Stomach (tissue), 9 donors: ENCODE measurements around the gene CCND2. TPM values are rescaled to one million over a fixed set of nuclear protein-coding genes. Genes with fewer than 3 reads are reported as not detected.
A peak's percentile ranks its signal among the peaks of the same experiment; 100 is the strongest.

Source experiments
- DNase-seq, 2 donors: peaks; one replicate each; pipeline versions ENCODE4 v3.0.0 to v3.0.0-alpha.2; 2013 to 2019
- H3K27ac ChIP-seq, 5 donors: fragments of 200-600 bp in 4 of 5; sonication (generic) in 4 of 5; one replicate each; pipeline ENCODE4 v1.5.1; 2013 to 2019; ENCODE audit warnings: mild to moderate bottlenecking in 1 of 5, moderate library complexity in 1 of 5
- H3K27me3 ChIP-seq, 3 donors: fragments of 200-600 bp; sonication (generic); one replicate each; pipeline ENCODE4 v1.5.1; 2017 to 2019; ENCODE audit warnings: mixed run types in 1 of 3
- H3K36me3 ChIP-seq, 4 donors: fragments of 200-600 bp; sonication (generic); 1 replicate in 3 of 4; 2 replicates in 1 of 4; pipeline ENCODE4 v1.5.1; 2016 to 2019
- H3K4me1 ChIP-seq, 4 donors: fragments of 200-600 bp; sonication (generic); one replicate each; pipeline ENCODE4 v1.5.1; 2016 to 2019
- H3K4me3 ChIP-seq, 4 donors: fragments of 200-600 bp; sonication (generic) in 3 of 4; one replicate each; pipeline ENCODE4 v1.5.1; 2016 to 2019; ENCODE audit warnings: mild to moderate bottlenecking in 1 of 4
- H3K9me3 ChIP-seq, 4 donors: fragments of 200-600 bp; sonication (generic); one replicate each; pipeline ENCODE4 v1.5.1; 2016 to 2019
- EP300 ChIP-seq: sonication (generic); formaldehyde crosslinking; IDR thresholded peaks from one replicate; pipeline ENCODE4 v1.6.1; 2017; ENCODE audit warnings: antibody characterized with exemption
- POLR2A ChIP-seq, 4 donors: fragments of 450-650 bp; IDR thresholded peaks; one replicate each; pipeline ENCODE4 v1.6.1; 2016; ENCODE audit warnings: antibody characterized with exemption in 4 of 4, control low read depth in 2 of 4, mild to moderate bottlenecking in 1 of 4, moderate library complexity in 1 of 4
- POLR2AphosphoS5 ChIP-seq, 3 donors: sonication (generic); formaldehyde crosslinking; IDR thresholded peaks; one replicate each; pipeline ENCODE4 v1.6.1; 2016; ENCODE audit warnings: antibody characterized with exemption in 3 of 3
- WGBS, 5 donors: extraction: QIAGEN DNeasy Blood & Tissue Kit in 3 of 5; methylation state at CpG; one replicate each; pipeline versions ENCODE4 v1.1.5 to v1.1.7; 2013 to 2018; 5-methylcytosine and 5-hydroxymethylcytosine counted together
- intact Hi-C: fragments of 100-400 bp; cut with DNase I; formaldehyde crosslinking; loops from one replicate; pipeline ENCODE4 v1.15.1; 2023; ENCODE audit warnings: low total_unique reads
- polyA plus RNA-seq, 3 donors: library from polyadenylated mRNA; stranded (reverse); fragments of 200-250 nt; gene quantifications; one replicate each; pipeline ENCODE4 v1.2.3, GENCODE V29; 2013
- total RNA-seq, 5 donors: library from RNA; depleted of rRNA; stranded (reverse); fragments of >200 nt; gene quantifications; one replicate each; pipeline versions ENCODE4 v1.1.0 to v1.2.3, GENCODE V29; 2014 to 2016
- TF ChIP-seq, protein P1 (sequence below), 7 experiments: fragments of 450-650 bp in 4 of 7; fragments of 200-600 bp in 3 of 7; sonication (generic) in 3 of 7; IDR thresholded peaks; one replicate each; pipeline ENCODE4 v1.5.1; 2016 to 2019; ENCODE audit warnings: antibody characterized with exemption in 7 of 7, control low read depth in 2 of 7, mild to moderate bottlenecking in 1 of 7
- donor health status: healthy with polysubstance abuse.
- donor health status: Bipolar disorder and iron deficiency.
- donor health status: healthy.

Gene CCND2
- total and polyA plus RNA-seq, 8 donors: 5.5 to 89.0 (median 28.1) TPM

DNA sequence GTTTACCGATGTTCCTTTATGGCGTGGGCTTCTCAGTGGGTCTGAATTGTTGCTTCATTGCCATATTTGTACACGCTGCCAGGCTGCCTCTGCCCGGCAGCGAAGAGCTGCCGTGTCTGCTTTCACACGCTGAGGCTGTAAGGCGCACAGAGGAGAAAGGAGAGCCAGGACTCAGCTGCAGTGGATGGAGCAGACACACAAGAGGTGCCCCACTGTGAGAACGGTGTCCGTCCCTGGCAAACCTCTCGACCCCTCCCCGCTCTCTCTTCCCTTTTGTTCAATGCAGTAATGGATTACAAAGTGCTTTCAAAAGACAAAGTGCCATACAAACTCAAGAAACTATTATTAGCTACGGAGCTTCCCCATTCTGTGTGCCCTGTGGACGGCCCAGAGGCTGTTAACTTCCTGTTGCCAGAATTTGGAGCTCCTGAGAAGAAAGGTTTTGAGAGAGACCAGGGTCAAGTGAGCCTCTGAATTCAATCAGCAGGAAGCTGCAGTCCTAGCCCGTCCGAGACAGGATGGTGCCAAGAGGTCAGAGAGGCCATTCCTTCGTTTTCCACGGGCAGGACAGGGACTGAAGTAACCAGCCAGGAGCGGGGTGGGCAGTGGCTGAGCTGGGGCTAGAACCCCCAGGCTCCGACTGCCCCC, 15.8 kb downstream of the CCND2 start:
- intact Hi-C loops: no loop called here
- 55 to 74% (median 59%) methylated on average over 20 of the region's 20 CpGs for WGBS, 5 donors
- H3K4me3 ChIP-seq: peak overlapping the region in 1 of 4 donors; percentile 15
- TF ChIP-seq POLR2AphosphoS5 (IDR thresholded peaks at IDR 0.05): no peak
- no peak for TF ChIP-seq POLR2A (IDR thresholded peaks at IDR 0.05)
- no peak for TF ChIP-seq EP300
- TF ChIP-seq, protein P1, sequence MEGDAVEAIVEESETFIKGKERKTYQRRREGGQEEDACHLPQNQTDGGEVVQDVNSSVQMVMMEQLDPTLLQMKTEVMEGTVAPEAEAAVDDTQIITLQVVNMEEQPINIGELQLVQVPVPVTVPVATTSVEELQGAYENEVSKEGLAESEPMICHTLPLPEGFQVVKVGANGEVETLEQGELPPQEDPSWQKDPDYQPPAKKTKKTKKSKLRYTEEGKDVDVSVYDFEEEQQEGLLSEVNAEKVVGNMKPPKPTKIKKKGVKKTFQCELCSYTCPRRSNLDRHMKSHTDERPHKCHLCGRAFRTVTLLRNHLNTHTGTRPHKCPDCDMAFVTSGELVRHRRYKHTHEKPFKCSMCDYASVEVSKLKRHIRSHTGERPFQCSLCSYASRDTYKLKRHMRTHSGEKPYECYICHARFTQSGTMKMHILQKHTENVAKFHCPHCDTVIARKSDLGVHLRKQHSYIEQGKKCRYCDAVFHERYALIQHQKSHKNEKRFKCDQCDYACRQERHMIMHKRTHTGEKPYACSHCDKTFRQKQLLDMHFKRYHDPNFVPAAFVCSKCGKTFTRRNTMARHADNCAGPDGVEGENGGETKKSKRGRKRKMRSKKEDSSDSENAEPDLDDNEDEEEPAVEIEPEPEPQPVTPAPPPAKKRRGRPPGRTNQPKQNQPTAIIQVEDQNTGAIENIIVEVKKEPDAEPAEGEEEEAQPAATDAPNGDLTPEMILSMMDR (IDR thresholded peaks at IDR 0.05): no peak
- peaks cover 4 to 66% (median 55%) of the 10 kb centered on the region in 4 donors for H3K36me3 ChIP-seq
- H3K9me3 ChIP-seq: no peaks in the 10 kb centered on the region
- H3K27ac ChIP-seq: peak overlapping the region in 4 of 5 donors; percentile 34 to 82 (median 68)
- H3K27me3 ChIP-seq: no peaks in the 10 kb centered on the region
- H3K4me1 ChIP-seq: peaks cover 11 to 82% (median 46%) of the 10 kb centered on the region in 4 donors
- DNase-seq: peak in 1 of 2 donors; percentile 37

DNA sequence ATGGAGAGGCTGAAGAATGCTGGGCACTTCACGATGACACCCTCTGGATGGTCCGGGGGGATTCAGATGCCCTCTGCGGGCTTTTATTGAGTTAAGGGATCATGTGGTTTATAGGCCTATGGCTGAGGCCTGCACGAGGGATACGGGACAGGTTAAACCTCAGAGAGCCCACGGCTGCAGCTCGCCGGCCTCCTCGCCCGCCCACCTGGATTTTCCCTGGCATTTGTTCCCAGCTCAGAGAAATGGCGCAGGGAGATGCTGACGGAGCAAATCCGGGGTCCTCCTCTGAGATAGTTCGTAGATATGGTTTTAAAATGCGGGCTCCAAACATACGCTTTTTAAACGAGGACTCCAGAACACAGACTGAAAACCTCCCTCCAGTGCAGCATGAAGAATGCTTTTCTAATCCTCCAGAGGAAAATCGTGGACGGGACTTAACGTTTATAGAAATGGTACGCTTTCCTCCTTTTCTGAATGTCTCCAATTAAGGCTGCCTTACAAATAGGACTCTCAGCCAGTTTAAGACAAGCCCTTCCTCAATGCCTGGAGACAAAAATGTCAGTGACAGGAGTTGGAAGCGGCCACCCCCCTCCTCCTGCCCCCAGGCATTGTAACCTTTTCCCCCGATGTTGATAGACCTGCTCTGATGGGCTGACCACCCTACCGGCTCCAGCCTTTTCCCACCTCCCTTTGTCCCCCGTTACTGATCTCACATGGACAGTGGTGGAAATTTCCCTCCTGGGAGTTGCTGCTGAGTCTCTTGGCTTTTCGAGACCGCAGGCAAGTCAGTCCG, 16.6 kb downstream of the CCND2 start:
- peak in 1 of 2 donors; percentile 2 for DNase-seq
- intact Hi-C loops: no loop called here
- peaks cover 11 to 87% (median 45%) of the 10 kb centered on the region in 4 donors for H3K4me1 ChIP-seq
- WGBS, 5 donors: 76 to 86% (median 81%) methylated on average over 28 of the region's 28 CpGs
- H3K36me3 ChIP-seq: peaks cover under 1 to 57% (median 49%) of the 10 kb centered on the region in 4 donors
- no peaks in the 10 kb centered on the region for H3K9me3 ChIP-seq
- TF ChIP-seq, protein P1 (IDR thresholded peaks at IDR 0.05): no peak
- TF ChIP-seq POLR2A (IDR thresholded peaks at IDR 0.05) (no peak), POLR2AphosphoS5 (IDR thresholded peaks at IDR 0.05) (no peak), EP300 (no peak)
- H3K27me3 ChIP-seq: no peaks in the 10 kb centered on the region
- peak overlapping the region in 4 of 5 donors; percentile 34 to 82 (median 68) for H3K27ac ChIP-seq
- no peak overlapping the region for H3K4me3 ChIP-seq

DNA sequence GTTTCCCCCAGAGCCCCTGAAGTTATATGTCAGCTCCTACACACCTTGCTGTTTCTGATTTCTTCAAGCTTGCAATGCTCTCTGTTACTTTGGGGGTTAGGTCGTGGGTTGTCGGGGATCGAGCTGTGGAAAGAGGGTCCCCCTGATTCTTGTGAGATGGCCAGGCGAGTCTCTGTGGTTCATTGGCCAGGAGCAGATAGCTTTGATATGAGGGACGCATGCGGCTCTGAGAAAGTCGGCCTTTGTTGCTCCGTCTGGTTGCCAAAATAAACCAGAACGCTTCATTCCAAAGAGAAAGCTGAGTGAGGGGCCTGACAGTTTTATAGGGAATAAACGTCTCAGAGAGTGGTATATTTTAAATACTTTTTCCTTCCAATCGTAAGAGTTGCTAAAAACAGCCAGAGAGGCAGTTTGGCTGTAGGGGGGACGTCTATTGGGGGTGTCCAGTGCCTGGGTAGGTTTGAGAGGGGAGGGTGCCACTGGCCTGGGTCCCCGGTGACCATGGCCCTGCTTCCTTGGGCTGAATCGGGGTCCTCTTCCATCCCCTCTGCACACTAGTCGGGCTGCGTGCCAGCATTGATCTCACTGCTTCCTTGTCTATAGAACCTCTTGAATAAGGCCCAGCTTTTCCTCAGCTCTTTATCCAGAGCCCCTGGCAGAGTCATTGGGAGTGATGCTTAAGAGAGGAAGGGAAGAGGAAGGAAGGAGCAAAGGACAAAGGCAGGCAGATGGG, 18.9 kb downstream of the CCND2 start:
- Histone ChIP-seq H3K4me3 (no peak overlapping the region), H3K27me3 (no peaks in the 10 kb centered on the region), H3K36me3 (peaks cover 0 to 45% (median 40%) of the 10 kb centered on the region in 4 donors), H3K4me1 (peaks cover 4 to 66% (median 36%) of the 10 kb centered on the region in 4 donors), H3K9me3 (no peaks in the 10 kb centered on the region), H3K27ac (peak overlapping the region in 3 of 5 donors; percentile 14 to 66 (median 65))
- TF ChIP-seq EP300: no peak
- no peak for TF ChIP-seq POLR2AphosphoS5 (IDR thresholded peaks at IDR 0.05)
- no peak for TF ChIP-seq POLR2A (IDR thresholded peaks at IDR 0.05)
- TF ChIP-seq, protein P1 (IDR thresholded peaks at IDR 0.05): no peak
- DNase-seq: peak in 1 of 2 donors; percentile 36
- WGBS, 5 donors: 68 to 77% (median 71%) methylated on average over 16 of the region's 16 CpGs
- intact Hi-C loops: no loop called here
